GM23248 (cell line): Measurements from ENCODE around the gene OXSR1.

Experiments
- EZH2 ChIP-seq: fragments of 200-600 bp; sonication (generic); IDR thresholded peaks from 2 replicates; pipeline ENCODE4 v1.6.1; 2018; ENCODE audit warnings: antibody characterized with exemption, mild to moderate bottlenecking; ENCODE audit not compliant: insufficient read depth, poor library complexity, severe bottlenecking
- EZH2phosphoT487 ChIP-seq: fragments of 200-600 bp; sonication (generic); IDR thresholded peaks from 2 replicates; pipeline ENCODE4 v1.6.1; 2018; ENCODE audit warnings: antibody characterized with exemption, moderate library complexity, mild to moderate bottlenecking, low read depth; ENCODE audit not compliant: insufficient read depth

- TF ChIP-seq EZH2phosphoT487 (no peak), EZH2 (no peak)
Measured at GRCh38 chr3:38238416-38239008, 73.2 kb downstream of the OXSR1 start.
